K562 (cell line): ENCODE data around the gene AKT2. TPM values are rescaled to one million over a fixed set of nuclear protein-coding genes. Genes with fewer than 3 reads are reported as not detected.
A peak's percentile ranks its signal among the peaks of the same experiment; 100 is the strongest.

Experiments
- C11orf30 ChIP-seq: fragments of 450-650 bp; IDR thresholded peaks from 2 replicates; pipeline ENCODE4 v1.6.1; 2016; ENCODE audit warnings: low read depth, mild to moderate bottlenecking
- EGR1 ChIP-seq: fragments of 450-650 bp; conservative IDR thresholded peaks from 2 replicates; pipeline ENCODE4 v1.6.1; 2017; ENCODE audit warnings: mild to moderate bottlenecking
- ERF ChIP-seq: fragments of 450-650 bp; formaldehyde crosslinking; IDR thresholded peaks from 2 replicates; pipeline ENCODE4 v1.4.0; 2020; ENCODE audit warnings: mild to moderate bottlenecking, mixed read lengths
- FIP1L1 ChIP-seq: fragments of 200-400 bp; formaldehyde crosslinking; IDR thresholded peaks from 2 replicates; pipeline ENCODE4 v1.6.1; 2018; ENCODE audit warnings: mild to moderate bottlenecking, low read depth, low read length; ENCODE audit not compliant: poor library complexity, severe bottlenecking
- FOS ChIP-seq: IDR thresholded peaks from 3 replicates; pipeline ENCODE4 v1.6.1; 2011; ENCODE audit not compliant: insufficient read length; ENCODE audit errors: extremely low read depth
- NCOR1 ChIP-seq: fragments of 450-650 bp; IDR thresholded peaks from 2 replicates; pipeline ENCODE4 v1.6.1; 2016; ENCODE audit warnings: mild to moderate bottlenecking, moderate library complexity
- NFE2L1 ChIP-seq: fragments of 450-650 bp; IDR thresholded peaks from 2 replicates; pipeline ENCODE4 v1.6.1; 2016; ENCODE audit warnings: missing genetic modification characterization, low read depth, mild to moderate bottlenecking, missing compliant biosample characterization, moderate library complexity, borderline replicate concordance
- SNRNP70 ChIP-seq: fragments of 200-400 bp; formaldehyde crosslinking; optimal IDR thresholded peaks from 2 replicates; pipeline ENCODE3; 2017; ENCODE audit warnings: low read depth, low read length
- SOX6 ChIP-seq: fragments of 450-650 bp; IDR thresholded peaks from 2 replicates; pipeline ENCODE4 v1.6.1; 2014; ENCODE audit warnings: mild to moderate bottlenecking
- TAF9B ChIP-seq: fragments of 450-650 bp; IDR thresholded peaks from 2 replicates; pipeline ENCODE4 v1.6.1; 2018; ENCODE audit warnings: mild to moderate bottlenecking; ENCODE audit not compliant: partially characterized antibody
- WHSC1 ChIP-seq: IDR thresholded peaks from one replicate; pipeline ENCODE4 v1.6.1; 2012; ENCODE audit warnings: low read length, control low read depth, inconsistent platforms
- ZNF436 ChIP-seq: fragments of 250-450, 450-650 bp; sonication (Bioruptor Pico); formaldehyde crosslinking; IDR thresholded peaks from 2 replicates; pipeline ENCODE4 v1.7.0; 2020; ENCODE audit warnings: mild to moderate bottlenecking
- ZZZ3 ChIP-seq: fragments of 450-650 bp; IDR thresholded peaks from 2 replicates; pipeline ENCODE4 v1.6.1; 2016; ENCODE audit warnings: antibody characterized with exemption, mild to moderate bottlenecking, moderate library complexity
- polyA plus RNA-seq, 8 experiments: library from polyadenylated mRNA; depleted of rRNA in 4 of 8; stranded (reverse) in 5 of 8; unstranded in 3 of 8; fragments of >200 nt; fragmentation: Nextera tagmentation in 2 of 8; fragmentation: Illumina TruSeq in 1 of 8; extraction: Ambion mirVana in 2 of 8; extraction: Trizol in 1 of 8; gene quantifications; 2 replicates each; pipeline versions ENCODE4 v1.2.1 to v1.2.3, GENCODE V29; 2011 to 2014; ENCODE audit warnings: inconsistent platforms in 1 of 8, missing spikeins in 1 of 8
- total RNA-seq, 7 experiments: library from RNA; depleted of rRNA in 6 of 7; stranded (reverse); fragments of >200 nt in 6 of 7; fragmentation: Illumina TruSeq in 2 of 7; extraction: Trizol in 2 of 7; gene quantifications; 2 replicates each; pipeline versions ENCODE4 v1.2.1 to v1.2.3, GENCODE V29; 2011 to 2021; ENCODE audit warnings: low replicate concordance in 1 of 7
- TF ChIP-seq, protein P1 (sequence below): fragments of 450-650 bp; IDR thresholded peaks from 2 replicates; pipeline ENCODE4 v1.6.1; 2016; ENCODE audit warnings: antibody characterized with exemption
- TF ChIP-seq, protein P2 (sequence below), 2 experiments: fragments of 450-650 bp in 1 of 2; sonication (generic) in 1 of 2; formaldehyde crosslinking in 1 of 2; IDR thresholded peaks in 1 of 2; conservative IDR thresholded peaks in 1 of 2; 2 replicates each; pipeline versions ENCODE4 v1.6.1 to v1.8.1; 2016 to 2023; ENCODE audit warnings: mild to moderate bottlenecking in 2 of 2, moderate library complexity in 2 of 2, inconsistent platforms in 1 of 2, missing genetic modification reagents in 1 of 2
- TF ChIP-seq, protein P3 (sequence below): fragments of 250-450 bp; sonication (Bioruptor Pico); IDR thresholded peaks from 2 replicates; pipeline ENCODE4 v1.4.0; 2020

Gene AKT2
- total and polyA plus RNA-seq, 9 of the 15 experiments (the other 6 are each of a cell fraction or from before 2014, with no cell fraction given), result 1.1 to 132 (median 67.7) TPM

DNA sequence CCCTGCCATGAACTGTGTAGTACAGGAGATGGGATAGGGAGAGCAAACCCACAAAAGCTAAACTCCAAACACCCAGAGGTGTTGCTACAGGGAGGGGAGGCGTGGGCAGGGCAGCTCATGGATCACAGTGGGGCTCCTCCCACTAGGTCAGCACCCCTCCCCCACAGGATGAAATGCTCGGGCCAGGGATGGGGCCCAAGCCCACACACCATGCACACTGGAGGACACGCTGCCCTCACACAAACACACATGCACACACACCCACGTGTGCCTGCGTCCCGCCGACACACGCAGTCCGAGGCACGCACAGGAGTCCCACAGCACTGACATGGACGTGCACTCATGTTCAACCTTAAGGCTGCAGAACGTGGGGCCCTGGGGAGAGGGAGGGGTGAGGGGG lies 52.7 kb downstream of the AKT2 start (continued):
- TF ChIP-seq, protein P1, sequence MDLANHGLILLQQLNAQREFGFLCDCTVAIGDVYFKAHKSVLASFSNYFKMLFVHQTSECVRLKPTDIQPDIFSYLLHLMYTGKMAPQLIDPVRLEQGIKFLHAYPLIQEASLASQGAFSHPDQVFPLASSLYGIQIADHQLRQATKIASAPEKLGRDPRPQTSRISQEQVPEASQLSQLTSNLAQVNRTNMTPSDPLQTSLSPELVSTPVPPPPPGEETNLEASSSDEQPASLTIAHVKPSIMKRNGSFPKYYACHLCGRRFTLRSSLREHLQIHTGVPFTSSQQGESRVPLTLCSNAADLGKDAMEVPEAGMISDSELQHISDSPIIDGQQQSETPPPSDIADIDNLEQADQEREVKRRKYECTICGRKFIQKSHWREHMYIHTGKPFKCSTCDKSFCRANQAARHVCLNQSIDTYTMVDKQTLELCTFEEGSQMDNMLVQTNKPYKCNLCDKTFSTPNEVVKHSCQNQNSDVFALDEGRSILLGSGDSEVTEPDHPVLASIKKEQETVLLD, result 0 out of 2 replicates have a peak, but pooled peaks have one; percentile 43
- TF ChIP-seq C11orf30 (no peak), SNRNP70 (no peak), TAF9B (no peak), FIP1L1 (no peak), ERF (CRISPR knock-in tag) (no peak), ZZZ3 (no peak), ZNF436 (CRISPR knock-in tag) (no peak), NFE2L1 (no peak), FOS (no peak), EGR1 (peak; percentile 85), NCOR1 (no peak), WHSC1 (no peak), SOX6 (no peak)
- TF ChIP-seq, protein P2, sequence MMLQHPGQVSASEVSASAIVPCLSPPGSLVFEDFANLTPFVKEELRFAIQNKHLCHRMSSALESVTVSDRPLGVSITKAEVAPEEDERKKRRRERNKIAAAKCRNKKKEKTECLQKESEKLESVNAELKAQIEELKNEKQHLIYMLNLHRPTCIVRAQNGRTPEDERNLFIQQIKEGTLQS (IDR thresholded peaks at IDR 0.05), result no peak
- TF ChIP-seq, protein P2 (CRISPR knock-in tag; conservative IDR thresholded peaks at IDR 0.05), result no peak
- TF ChIP-seq, protein P3, sequence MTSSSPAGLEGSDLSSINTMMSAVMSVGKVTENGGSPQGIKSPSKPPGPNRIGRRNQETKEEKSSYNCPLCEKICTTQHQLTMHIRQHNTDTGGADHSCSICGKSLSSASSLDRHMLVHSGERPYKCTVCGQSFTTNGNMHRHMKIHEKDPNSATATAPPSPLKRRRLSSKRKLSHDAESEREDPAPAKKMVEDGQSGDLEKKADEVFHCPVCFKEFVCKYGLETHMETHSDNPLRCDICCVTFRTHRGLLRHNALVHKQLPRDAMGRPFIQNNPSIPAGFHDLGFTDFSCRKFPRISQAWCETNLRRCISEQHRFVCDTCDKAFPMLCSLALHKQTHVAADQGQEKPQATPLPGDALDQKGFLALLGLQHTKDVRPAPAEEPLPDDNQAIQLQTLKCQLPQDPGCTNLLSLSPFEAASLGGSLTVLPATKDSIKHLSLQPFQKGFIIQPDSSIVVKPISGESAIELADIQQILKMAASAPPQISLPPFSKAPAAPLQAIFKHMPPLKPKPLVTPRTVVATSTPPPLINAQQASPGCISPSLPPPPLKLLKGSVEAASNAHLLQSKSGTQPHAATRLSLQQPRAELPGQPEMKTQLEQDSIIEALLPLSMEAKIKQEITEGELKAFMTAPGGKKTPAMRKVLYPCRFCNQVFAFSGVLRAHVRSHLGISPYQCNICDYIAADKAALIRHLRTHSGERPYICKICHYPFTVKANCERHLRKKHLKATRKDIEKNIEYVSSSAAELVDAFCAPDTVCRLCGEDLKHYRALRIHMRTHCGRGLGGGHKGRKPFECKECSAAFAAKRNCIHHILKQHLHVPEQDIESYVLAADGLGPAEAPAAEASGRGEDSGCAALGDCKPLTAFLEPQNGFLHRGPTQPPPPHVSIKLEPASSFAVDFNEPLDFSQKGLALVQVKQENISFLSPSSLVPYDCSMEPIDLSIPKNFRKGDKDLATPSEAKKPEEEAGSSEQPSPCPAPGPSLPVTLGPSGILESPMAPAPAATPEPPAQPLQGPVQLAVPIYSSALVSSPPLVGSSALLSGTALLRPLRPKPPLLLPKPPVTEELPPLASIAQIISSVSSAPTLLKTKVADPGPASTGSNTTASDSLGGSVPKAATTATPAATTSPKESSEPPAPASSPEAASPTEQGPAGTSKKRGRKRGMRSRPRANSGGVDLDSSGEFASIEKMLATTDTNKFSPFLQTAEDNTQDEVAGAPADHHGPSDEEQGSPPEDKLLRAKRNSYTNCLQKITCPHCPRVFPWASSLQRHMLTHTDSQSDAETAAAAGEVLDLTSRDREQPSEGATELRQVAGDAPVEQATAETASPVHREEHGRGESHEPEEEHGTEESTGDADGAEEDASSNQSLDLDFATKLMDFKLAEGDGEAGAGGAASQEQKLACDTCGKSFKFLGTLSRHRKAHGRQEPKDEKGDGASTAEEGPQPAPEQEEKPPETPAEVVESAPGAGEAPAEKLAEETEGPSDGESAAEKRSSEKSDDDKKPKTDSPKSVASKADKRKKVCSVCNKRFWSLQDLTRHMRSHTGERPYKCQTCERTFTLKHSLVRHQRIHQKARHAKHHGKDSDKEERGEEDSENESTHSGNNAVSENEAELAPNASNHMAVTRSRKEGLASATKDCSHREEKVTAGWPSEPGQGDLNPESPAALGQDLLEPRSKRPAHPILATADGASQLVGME (CRISPR knock-in tag), result no peak
